Psoas muscle (tissue), 8 donors: ENCODE results near the gene CAPN7. TPM values are rescaled to one million over a fixed set of nuclear protein-coding genes. Genes with fewer than 3 reads are reported as not detected.
A peak's percentile ranks its signal among the peaks of the same experiment; 100 is the strongest.

Source experiments
- ATAC-seq, 4 donors: fragments of 200-7000 bp; cut with Tn5 transposase; one replicate each; pipeline ENCODE4 v1.9.1; 2020; ENCODE audit warnings: moderate library complexity in 3 of 4, mild to moderate bottlenecking in 2 of 4
- DNase-seq, 2 donors: peaks; one replicate each; pipeline ENCODE4 v3.0.0-alpha.2; 2020
- H3K27ac ChIP-seq: fragments of 200-600 bp; one replicate; pipeline ENCODE4 v1.8.0; 2022
- H3K27me3 ChIP-seq, 3 donors: fragments of 200-600 bp in 1 of 3; one replicate each; pipeline versions ENCODE4 v1.6.1 to v1.8.0; 2013 to 2022; ENCODE audit warnings: low read length in 2 of 3, mild to moderate bottlenecking in 2 of 3, moderate library complexity in 1 of 3; ENCODE audit not compliant: insufficient read depth in 3 of 3
- H3K36me3 ChIP-seq, 2 donors: fragments of 200-600 bp in 1 of 2; one replicate each; pipeline versions ENCODE4 v1.6.1 to v1.8.0; 2013 to 2022; ENCODE audit warnings: low read depth in 1 of 2, mild to moderate bottlenecking in 1 of 2, moderate library complexity in 1 of 2; ENCODE audit not compliant: insufficient read depth in 1 of 2
- H3K4me1 ChIP-seq: fragments of 200-600 bp; one replicate; pipeline ENCODE4 v1.8.0; 2022
- H3K4me3 ChIP-seq: fragments of 200-600 bp; one replicate; pipeline ENCODE4 v1.8.0; 2022; ENCODE audit warnings: mild to moderate bottlenecking
- H3K9me3 ChIP-seq: fragments of 200-600 bp; one replicate; pipeline ENCODE4 v1.8.0; 2022
- WGBS, 3 donors: extraction: QIAGEN DNeasy Blood & Tissue Kit; methylation state at CpG; one replicate each; pipeline versions ENCODE4 v1.1.6 to v1.1.7; 2013; 5-methylcytosine and 5-hydroxymethylcytosine counted together
- intact Hi-C, 2 donors: fragments of 100-400 bp; cut with DNase I; formaldehyde crosslinking; loops; one replicate each; pipeline versions ENCODE4 v1.11.0 to v1.14.2; 2022
- polyA plus RNA-seq, 3 donors: library from polyadenylated mRNA; stranded (reverse); fragments of 200-250 nt; gene quantifications; one replicate each; pipeline ENCODE4 v1.2.3, GENCODE V29; 2013
- total RNA-seq, 4 donors: library from RNA; stranded (reverse); fragmentation: NEBNext Ultra II Directional in 2 of 4; extraction: Animal tissue kit (Norgen Biotek cat#: 25700) in 2 of 4; gene quantifications; one replicate each; pipeline versions ENCODE4 v1.2.1 to v1.2.4, GENCODE V29; 2021 to 2023
- TF ChIP-seq, protein P1 (sequence below): fragments of 200-600 bp; IDR thresholded peaks from one replicate; pipeline ENCODE4 v1.8.0; 2022; ENCODE audit warnings: antibody characterized with exemption
- donor health status: healthy with polysubstance abuse.
- donor health status: DM: no; HTN: no; CAD: no; lungs with moderate emphysema.
- donor health status: Bipolar disorder and iron deficiency.
- donor health status: healthy.
- donor health status: DM: yes; HTN: yes; CAD: no.
- donor health status: DM: no; HTN: no; CAD: no.
- donor health status: DM: no; HTN: no; CAD: no.
- donor health status: DM: yes; HTN: yes; CAD: no.

The CAPN7 gene
- total and polyA plus RNA-seq, 7 donors = 15.2 to 42.7 (median 26.8) TPM

DNA sequence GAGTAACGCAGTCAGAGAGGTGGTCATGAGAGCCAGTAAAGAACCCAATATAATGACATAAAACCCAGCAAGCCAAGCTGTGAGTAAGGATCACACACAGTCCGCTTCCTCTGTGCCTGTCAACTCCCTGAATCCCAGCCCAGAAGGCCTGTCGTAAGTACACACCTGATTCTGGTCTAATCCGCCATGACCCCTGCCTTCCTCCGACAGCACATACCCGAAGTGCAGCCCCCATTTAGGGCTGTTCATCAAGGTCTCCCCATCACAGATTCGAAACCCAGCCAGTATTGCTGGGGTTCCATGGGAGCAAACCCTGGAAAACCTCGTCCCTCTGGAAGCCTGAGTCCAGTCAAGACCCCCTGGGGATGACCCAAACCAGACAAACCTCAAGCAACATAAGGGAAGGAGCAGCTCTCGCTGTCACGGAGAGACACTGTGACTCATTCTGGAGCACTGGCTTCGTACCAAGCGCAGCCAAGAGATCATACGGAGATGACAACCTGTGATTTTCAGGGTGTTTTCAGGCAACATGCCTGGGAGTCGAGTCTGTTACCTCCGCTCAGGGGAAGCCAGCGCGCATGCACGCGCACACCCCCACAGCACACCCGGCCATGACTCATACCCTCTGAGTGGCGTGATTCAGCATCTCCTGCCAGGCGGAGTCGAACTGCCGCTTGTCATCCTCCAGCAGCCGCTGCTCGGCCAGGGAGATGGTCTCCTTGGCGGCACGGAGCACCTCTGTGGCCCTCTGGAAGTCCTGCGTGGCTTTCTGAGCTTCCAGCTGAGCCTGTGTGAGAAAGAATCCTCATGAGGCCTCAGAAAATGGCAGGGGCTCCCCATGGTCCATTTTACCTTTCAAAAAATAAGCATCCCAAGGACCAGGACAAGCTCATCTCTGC is 63.3 kb downstream of the CAPN7 start:
- ATAC-seq = peak; percentile 34 to 70 (median 63)
- no peaks in the 10 kb centered on the region for H3K36me3 ChIP-seq
- TF ChIP-seq, protein P1, sequence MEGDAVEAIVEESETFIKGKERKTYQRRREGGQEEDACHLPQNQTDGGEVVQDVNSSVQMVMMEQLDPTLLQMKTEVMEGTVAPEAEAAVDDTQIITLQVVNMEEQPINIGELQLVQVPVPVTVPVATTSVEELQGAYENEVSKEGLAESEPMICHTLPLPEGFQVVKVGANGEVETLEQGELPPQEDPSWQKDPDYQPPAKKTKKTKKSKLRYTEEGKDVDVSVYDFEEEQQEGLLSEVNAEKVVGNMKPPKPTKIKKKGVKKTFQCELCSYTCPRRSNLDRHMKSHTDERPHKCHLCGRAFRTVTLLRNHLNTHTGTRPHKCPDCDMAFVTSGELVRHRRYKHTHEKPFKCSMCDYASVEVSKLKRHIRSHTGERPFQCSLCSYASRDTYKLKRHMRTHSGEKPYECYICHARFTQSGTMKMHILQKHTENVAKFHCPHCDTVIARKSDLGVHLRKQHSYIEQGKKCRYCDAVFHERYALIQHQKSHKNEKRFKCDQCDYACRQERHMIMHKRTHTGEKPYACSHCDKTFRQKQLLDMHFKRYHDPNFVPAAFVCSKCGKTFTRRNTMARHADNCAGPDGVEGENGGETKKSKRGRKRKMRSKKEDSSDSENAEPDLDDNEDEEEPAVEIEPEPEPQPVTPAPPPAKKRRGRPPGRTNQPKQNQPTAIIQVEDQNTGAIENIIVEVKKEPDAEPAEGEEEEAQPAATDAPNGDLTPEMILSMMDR = no peak
- intact Hi-C loops = loop anchor here (2.0 to 5.0 kb wide), 3 partner anchors 63 to 288 kb away; partner anchors contain the start of gene SH3BP5 (in 1 of the 2)
- no peak overlapping the region for H3K4me3 ChIP-seq
- H3K27me3 ChIP-seq = no peaks in the 10 kb centered on the region
- peak; percentile 90 to 91 for DNase-seq
- H3K9me3 ChIP-seq = no peaks in the 10 kb centered on the region
- peak overlapping the region; percentile 39 for H3K27ac ChIP-seq
- H3K4me1 ChIP-seq = peaks cover 25% of the 10 kb centered on the region
- 75 to 82% (median 77%) methylated on average over 29 of the region's 29 CpGs for WGBS, 3 donors

DNA sequence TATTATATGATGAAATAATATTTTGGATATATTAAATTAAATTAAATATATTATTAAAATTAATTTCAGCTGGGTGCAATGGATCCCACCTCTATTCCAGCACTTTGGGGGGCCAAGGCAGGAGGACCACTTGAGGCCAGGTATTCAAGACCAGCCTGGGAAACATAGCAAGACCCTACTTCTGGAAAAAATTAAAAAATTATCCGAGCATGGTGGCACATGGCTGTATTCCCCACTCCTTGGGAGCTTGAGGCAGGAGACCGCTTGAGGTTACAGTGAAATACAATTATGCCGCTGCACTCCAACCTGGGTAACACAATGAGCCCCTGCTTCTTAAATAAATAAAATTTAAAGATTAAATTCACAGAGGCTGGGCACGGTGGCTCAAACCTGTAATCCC is 65.0 kb downstream of the CAPN7 start:
- TF ChIP-seq, protein P1 = no peak
- H3K27ac ChIP-seq = no peak overlapping the region
- DNase-seq (no peak), ATAC-seq (no peak)
- no peaks in the 10 kb centered on the region for H3K27me3 ChIP-seq
- 80 to 88% (median 87%) methylated on average over 4 of the region's 4 CpGs for WGBS, 3 donors
- no peaks in the 10 kb centered on the region for H3K36me3 ChIP-seq
- peaks cover 22% of the 10 kb centered on the region for H3K4me1 ChIP-seq
- intact Hi-C loops = loop anchor here in 1 of 2 donors (5.0 kb wide), 1 partner anchor 61 kb away; the partner anchor contains the start of gene SH3BP5
- H3K9me3 ChIP-seq = no peaks in the 10 kb centered on the region
- no peak overlapping the region for H3K4me3 ChIP-seq

DNA sequence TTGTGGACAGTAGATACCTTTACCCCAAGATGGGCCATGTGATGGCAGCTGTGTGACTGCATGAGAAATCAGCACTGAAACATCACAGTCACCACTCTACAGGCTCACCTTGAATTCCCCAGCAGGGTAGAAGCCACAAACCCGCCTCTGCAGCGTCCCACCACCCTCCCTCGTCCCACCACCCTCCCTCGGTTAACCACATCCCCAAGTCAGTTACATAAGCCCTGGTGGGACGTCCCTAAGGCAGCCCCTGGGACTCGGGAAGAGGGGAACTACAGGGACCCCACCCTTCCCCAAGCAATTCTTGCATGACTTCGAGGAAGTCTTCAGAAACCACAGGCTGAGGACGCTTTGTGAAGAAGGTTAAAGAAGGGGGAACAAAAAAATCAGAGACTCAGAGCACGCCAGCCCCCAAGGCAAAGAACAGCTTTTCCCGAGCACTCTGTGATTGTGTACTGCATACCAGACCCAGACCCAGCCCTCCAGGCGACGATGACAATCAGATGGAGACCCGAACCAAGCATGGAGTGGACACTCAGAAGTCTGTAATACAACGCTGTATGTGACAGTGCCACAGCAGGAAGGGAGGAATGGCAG is 65.8 kb downstream of the CAPN7 start:
- DNase-seq = peak in 1 of 2 donors; percentile 61
- TF ChIP-seq, protein P1 = no peak
- no peak overlapping the region for H3K27ac ChIP-seq
- peaks cover 22% of the 10 kb centered on the region for H3K4me1 ChIP-seq
- no peak overlapping the region for H3K4me3 ChIP-seq
- no peak for ATAC-seq
- H3K27me3 ChIP-seq = no peaks in the 10 kb centered on the region
- intact Hi-C loops = loop anchor here in 1 of 2 donors (5.0 kb wide), 1 partner anchor 60 kb away; the partner anchor contains the start of gene SH3BP5
- H3K36me3 ChIP-seq = no peaks in the 10 kb centered on the region
- WGBS, 3 donors = 64 to 70% (median 69%) methylated on average over 14 of the region's 14 CpGs
- no peaks in the 10 kb centered on the region for H3K9me3 ChIP-seq

DNA sequence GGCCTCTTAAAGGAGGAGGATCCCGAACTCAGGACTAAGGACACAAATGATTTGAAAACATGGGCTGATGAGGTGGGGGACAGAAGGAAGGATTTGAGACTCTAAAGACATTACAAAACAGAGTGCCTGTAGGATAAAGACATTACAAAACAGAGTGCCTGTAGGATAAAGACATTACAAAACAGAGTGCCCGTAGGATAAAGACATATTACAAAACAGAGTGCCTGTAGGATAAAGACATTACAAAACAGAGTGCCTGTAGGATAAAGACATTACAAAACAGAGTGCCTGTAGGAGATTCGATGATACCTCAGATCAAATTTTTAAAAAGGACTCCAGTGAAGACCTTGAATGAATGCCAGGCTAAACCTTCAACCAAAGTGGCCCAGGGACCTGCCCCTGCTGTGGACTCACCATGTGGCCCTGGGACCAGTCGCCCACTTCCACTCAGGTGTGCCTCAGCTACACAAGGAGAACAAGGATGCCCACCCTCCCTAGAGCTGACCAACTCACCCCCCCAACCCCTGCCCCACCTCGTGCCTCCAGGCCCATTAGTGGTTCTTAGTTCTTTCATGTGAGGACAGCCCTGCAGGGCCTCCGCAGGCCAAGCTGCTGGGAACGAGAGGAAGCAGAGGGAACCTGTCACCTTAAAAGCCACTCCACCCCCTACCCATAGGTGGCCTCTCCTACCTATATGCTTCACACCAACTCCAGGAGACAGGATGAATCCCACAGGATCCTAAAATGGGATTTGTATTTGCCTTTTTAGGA is 66.6 kb downstream of the CAPN7 start:
- Histone ChIP-seq H3K27ac (no peak overlapping the region), H3K9me3 (no peaks in the 10 kb centered on the region), H3K4me3 (no peak overlapping the region), H3K4me1 (peaks cover 20% of the 10 kb centered on the region), H3K36me3 (no peaks in the 10 kb centered on the region), H3K27me3 (no peaks in the 10 kb centered on the region)
- intact Hi-C loops = loop anchor here in 1 of 2 donors (5.0 kb wide), 1 partner anchor 60 kb away; the partner anchor contains the start of gene SH3BP5
- ATAC-seq (no peak), DNase-seq (no peak)
- 77 to 81% (median 79%) methylated on average over 7 of the region's 7 CpGs for WGBS, 3 donors
- TF ChIP-seq, protein P1 = no peak
